ENCODE data around the gene PRR18.
"Not testable (repeated sequence)": the region's sequence is repeated elsewhere in the genome, so short reads cannot be mapped to it uniquely, and the experiment has no call there.

Gene PRR18

GRCh38 chr6:166308033-166308768 is at the start of gene PRR18:
PRR18 (minus strand) TSS chr6:166308392; CDS start chr6:166308142, 250 bp downstream.
- DNase-seq: no peak

- no peak for DNase-seq
Measured at GRCh38 chr6:166355552-166355951, 47.4 kb upstream of the PRR18 start.

- DNase-seq: no peak
Measured at GRCh38 chr6:166354965-166355364, 46.8 kb upstream of the PRR18 start.

DNA sequence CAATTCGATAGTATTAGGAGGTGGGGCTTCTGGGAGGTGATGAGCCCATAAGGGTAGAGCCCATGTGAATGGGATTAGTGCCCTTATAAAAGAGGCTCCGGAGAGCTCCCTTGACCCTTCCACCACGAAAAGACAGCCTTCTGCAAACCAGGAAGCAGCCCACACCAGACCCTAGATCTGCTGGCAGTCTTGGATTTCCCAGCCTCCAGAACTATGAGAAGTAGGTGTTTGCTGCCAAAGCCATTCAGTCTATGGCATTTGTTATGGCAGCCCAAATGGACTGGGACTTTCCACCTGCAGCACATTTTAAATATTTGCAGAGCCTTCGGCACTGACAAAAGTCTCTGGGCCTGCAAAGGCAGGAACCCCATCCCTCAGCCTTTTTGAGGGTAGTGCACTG is 46.0 kb upstream of the PRR18 start:
- DNase-seq: no peak

DNA sequence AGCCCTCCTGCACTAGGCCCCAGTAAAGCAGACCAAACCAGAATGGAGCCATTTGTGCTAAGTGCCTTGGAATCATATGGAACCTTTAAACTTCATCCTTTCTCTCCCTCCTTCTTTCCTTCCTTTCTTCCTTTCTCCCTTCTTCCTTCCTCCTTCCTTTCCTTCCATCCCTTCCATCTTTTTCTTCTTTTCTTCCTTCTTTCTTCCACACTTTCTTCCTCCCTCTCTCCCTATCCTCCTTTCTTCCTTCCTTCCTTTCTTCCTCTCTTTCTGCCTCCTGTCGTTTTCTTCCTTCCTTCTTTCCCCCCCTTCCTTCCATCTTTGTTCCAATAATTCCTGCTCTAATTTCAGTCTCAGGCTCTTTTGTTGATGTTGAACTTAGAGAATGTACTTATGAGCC is 45.3 kb upstream of the PRR18 start:
- DNase-seq: no peak

DNA sequence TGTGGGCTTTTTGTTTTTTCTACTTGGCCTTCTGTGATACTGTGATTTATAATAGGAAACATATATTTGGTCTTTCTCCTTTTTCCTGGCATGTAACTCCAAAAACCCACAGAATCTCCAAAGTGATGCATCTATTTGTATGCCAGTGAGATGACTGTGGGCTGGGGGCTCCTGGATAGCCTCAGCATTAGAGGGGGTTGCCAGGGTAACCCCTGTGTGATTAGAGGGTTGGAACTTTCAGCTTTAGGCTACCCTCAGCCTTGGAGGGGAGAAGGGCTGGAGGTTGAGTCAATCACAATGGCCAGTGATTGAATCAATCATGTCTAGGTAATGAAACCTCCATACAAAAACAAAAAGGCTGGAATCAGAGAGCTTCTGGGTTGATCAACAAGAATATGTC is 44.7 kb upstream of the PRR18 start:
- DNase-seq: no peak

GRCh38 chr6:166351715-166352285 is 43.6 kb upstream of the PRR18 start:
- no peak for DNase-seq

DNA sequence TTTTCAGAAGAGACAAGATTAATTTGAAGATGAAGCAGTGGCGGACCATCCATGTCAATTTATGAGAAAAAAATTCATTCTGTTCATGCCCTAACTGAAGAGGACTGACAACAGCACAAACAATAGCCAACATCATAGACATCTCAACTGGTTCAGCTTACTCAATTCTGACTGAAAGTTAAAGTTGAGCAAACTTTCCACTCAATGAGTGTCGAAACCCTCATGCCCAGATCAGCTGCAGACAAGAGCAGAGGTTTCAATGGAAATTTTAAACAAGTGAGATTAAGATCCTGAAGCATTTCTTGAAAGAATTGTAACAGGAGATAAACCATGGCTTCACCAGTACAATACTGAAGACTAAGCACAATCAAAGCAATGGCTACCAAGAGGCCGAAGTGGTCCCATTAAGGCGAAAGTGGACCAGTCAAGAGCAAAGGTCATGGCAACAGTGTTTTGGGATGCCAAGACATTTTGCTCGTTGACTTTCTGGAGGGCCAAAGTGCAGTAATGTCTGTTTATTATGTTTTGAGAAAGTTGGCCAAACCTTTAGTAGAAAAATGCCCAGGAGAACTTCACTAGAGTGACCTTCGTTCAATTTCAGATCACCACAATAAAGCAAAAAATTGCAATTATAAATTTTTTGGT is 40.2 kb upstream of the PRR18 start:
- DNase-seq: no peak

DNA sequence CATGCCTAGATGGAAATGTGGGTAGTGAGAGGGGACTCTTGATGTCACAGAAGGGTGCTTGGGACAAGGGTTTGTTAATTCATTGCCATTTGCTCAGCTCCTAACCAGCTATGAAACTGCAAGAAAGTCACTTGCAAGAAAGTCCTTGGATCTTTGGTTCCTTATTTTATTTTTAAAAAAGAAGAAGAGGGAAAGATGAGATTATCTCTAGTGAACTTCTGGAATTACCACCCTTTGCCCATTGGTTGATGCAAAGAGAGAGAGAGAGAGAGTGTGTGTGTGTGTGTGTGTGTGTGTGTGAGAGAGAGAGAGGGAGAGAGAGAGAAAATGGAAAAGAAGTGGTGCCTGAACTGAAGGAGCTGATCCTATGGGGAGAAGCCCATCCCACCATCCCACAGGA is 38.8 kb upstream of the PRR18 start:
- DNase-seq: no peak

DNA sequence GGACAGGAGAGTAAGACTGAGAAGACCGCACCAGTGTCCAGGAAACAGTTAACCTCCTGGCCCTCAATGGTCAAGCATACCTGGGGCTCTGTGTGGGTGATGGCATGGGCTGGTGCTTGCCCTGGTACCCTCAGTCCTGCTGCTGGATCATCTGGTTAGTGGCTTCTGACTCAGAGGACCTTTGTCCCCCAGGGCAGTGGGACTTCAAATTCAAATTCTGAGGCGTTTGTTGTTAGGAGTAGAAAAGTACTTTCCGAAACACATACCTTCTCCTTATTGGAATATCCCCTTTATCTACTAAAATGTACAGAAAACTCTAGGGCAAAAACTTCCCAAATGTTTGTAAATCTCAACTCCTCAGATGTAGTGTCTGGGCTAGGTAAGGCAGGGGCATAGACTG is 38.3 kb upstream of the PRR18 start:
- no peak for DNase-seq

DNA sequence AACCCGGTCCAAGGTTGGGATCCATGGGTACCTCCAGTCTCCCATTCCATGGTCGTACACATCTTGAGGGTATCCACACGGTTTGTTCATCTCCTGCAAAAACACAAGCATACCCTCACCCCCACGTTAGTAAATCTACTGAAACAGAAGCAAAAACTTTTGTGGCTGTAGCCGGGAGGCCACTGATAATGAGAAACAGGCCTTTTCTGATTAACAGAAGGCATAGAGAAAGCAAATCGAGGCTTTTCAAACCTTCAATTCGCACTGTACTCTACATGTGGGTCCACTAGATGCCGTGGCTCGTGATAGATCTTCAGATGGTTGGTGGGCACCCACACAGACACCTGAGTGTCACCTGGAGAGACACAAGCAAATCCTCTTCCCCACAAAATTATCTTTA is 37.5 kb upstream of the PRR18 start:
- not testable (repeated sequence) for DNase-seq

DNA sequence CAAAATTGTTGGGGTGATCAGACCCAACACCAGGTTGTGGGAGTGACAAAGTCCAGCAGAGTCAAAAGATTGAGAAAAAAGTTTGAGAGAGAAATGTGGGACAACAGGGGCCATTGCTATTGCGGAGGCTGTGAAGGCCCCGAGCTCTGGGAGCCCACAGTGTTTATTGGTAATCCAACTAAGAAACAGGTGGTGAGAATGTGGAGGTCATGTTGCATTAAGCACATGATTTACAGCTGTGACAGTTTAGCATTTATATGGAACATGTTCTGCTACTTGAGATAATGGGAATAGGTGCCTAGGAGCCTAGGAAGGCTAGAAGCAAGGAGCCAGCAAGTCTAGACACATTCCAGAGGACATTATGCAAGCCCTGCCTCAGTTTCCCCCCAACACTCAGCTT is 36.7 kb upstream of the PRR18 start:
- DNase-seq: not testable (repeated sequence)

DNA sequence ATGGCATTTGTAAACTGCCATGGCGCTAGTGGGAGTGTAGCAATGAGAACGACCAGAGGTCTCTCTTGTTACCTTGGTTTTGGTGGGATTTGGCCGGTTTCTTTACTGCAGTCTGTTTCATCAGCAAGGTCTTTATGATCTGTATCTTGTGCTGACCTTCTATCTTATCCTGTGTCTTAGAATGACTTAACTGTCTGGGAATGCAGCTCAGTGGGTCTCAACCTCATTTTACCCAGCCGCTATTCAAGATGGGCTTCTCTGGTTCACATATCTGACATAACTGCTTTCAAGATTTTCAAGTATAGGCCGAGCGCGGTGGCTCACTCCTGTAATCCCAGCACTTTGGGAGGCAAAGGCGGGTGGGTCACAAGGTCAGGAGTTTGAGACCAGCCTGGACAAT is 36.0 kb upstream of the PRR18 start:
- DNase-seq: no peak

- no peak for DNase-seq
Measured at GRCh38 chr6:166343150-166343487, 34.9 kb upstream of the PRR18 start.

DNA sequence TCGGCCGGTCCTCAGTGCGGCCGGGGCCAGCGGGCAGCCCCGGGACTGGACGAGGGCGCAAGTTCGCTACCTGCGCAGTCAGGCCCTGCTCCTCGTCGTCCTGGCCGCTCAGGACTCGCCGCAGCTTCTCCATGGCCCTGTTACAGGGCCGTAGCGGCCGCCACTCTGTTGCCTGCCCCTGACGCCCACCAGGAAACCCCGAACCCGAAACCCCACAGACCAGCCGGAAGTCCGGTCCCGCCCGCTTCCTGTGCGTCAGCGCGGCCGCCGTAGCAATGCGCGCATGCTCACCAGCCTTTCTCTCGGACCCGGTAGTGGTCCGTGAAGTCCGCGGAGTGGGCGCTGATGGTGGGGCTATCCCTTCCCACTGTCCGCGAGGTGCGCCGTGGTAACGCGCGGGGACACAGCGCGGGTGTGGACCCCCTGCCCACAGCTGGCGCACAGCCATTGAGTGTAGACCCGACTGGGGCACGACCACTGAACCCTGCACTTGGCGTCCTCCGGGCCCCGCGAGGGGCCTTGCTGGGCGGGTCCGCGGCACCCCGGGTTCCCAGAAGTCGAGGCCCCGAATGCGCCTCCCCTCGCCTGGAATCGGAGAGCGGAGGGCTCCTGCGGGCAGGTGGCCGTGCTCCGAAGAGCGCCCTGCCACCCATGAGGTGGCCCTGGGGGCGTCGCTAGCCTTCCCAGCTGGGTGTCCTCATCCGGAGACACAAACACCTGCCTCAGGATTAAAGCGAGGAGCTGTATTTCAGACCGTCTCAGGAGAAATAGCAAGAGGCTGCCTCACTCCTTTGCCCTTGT is 34.4 kb upstream of the PRR18 start, which contains the start of gene SFT2D1:
Gene SFT2D1, minus strand, starts transcription at position 197 of the 801 bp plus-strand sequence. Its CDS starts 64 bp downstream, at position 133.
- DNase-seq: peak in 1 of 2 experiments; percentile 50

GRCh38 chr6:166341977-166342348 is 33.8 kb upstream of the PRR18 start:
- no peak for DNase-seq

- no peak for DNase-seq
Measured at GRCh38 chr6:166341464-166341863, 33.3 kb upstream of the PRR18 start.

DNA sequence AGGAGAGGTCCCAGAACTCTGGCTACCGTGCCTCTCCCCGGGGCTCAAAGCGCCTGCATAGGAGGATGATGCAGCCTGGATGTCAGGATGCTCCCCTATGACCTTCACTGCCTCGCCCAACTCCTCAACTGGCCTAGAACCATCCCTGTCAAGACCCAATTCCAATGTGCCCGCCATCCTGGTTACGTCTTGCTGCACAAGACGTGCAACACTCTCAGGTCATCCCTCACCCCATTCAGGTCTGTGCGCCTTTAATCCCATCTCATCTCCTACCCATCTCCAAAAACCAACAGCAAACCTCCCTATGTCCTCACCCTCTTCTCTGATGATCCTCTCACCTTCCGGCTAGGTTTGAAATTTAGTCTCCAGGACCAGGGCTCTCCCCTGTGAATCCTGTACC is 30.7 kb upstream of the PRR18 start:
- no peak for DNase-seq

DNA sequence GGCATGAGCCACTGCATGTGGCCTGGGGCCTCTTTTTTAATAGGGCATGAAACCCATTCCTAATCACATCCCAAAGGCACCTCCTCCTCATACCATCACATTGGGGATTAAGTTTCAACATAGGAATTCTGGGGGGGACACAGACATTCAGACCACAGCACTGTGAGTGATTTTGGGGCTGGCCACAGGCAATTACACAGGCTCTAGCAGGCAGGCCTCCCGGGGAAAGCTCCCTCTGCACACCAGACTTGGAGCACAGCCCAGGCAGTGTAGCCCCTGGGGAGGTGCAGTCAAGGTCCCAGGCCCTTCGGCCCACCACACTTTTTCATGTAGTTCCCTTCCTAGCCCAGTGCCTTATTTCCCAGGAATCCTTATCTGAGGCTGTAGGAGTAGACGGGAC is 28.7 kb upstream of the PRR18 start:
- no peak for DNase-seq

DNA sequence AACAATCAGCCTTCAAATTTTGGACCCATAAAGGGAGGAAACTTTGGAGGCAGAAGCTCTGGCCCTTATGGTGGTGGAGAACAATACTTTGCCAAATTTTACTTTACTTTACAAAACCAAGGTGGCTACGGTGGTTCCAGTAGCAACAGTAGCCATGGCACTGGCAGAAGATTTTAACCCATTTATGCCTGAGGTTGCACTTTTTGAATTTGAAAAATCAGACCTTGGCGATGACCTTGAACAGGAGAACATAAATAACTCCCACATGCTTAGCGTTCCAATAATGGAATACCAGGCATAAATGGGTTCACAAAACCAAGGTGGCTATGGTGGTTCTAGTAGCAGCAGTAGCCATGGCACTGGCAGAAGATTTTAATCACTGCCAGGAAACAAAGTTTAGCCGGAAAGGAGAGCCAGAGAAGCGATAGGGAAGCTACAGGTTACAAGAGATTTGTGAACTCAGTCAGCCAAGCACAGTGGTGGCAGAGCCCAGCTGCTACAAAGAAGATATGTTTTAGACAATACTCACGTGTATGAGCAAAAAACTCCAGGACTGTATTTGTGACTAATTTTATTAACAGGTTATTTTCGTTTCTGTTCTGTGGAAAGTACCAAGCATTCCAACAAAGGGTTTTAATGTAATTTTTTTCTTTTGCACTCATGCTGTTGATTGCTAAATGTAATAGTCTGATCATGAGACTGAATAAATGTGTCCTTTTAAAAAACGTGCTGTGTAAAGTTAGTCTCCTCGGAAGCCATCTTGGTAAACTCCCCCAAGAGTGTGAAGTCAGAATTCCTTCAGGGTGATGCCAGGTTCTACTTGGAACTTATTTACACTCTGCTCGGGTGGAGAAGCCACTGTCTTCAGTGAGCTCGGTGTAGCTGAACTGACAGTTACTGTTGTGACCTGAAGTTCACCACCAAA is 27.4 kb upstream of the PRR18 start:
- no peak for DNase-seq

GRCh38 chr6:166334878-166335277 is 26.7 kb upstream of the PRR18 start:
- DNase-seq: no peak
